ENCODE results near the gene ADAMTS14.

The ADAMTS14 gene

DNA sequence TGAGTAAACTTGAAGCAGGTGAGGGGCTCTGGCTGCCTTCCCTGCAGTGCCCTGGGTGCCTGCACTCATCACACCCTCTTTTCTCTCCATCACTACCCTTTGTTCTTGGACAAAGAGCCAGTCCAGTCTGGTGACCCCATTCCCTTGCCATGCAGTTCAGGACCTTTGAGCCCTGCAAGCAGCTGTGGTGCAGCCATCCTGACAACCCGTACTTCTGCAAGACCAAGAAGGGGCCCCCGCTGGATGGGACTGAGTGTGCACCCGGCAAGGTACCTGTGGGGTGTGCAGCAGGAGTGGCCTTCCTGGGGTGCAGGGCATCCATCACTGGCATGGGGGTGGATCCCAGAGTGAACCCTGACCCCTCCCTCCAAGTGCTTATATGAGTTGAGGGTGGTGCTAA, 64.2 kb downstream of the ADAMTS14 start:
- no peak overlapping the region for H3K4me3 ChIP-seq (replicated peaks; ENCODE audit: low read depth, low read length)
- DNase-seq (ENCODE audit: low read depth) = no peak
- TF ChIP-seq, protein P1, sequence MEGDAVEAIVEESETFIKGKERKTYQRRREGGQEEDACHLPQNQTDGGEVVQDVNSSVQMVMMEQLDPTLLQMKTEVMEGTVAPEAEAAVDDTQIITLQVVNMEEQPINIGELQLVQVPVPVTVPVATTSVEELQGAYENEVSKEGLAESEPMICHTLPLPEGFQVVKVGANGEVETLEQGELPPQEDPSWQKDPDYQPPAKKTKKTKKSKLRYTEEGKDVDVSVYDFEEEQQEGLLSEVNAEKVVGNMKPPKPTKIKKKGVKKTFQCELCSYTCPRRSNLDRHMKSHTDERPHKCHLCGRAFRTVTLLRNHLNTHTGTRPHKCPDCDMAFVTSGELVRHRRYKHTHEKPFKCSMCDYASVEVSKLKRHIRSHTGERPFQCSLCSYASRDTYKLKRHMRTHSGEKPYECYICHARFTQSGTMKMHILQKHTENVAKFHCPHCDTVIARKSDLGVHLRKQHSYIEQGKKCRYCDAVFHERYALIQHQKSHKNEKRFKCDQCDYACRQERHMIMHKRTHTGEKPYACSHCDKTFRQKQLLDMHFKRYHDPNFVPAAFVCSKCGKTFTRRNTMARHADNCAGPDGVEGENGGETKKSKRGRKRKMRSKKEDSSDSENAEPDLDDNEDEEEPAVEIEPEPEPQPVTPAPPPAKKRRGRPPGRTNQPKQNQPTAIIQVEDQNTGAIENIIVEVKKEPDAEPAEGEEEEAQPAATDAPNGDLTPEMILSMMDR (IDR thresholded peaks at IDR 0.05; ENCODE audit: low read length, missing control alignments) = no peak

DNA sequence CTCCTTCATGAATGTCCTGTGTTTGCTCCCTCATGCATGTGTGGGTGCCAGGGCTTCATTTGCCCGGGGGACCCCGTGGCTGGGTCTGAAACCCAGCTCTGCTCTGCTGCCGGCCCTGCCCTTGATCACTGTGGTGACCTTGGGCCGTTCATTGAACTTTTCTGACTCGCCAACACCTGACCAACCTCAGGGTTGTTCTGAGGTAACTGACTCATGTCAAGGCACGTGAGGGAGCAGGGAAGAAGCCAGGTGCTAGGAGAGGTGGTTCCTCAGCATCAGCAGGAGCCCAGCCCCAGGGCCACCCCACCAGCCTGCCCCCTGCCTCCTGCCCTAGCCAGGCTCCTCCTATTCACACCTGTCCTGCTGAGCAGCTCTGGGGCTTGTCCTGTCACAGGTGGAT, 64.9 kb downstream of the ADAMTS14 start:
- TF ChIP-seq, protein P1 (IDR thresholded peaks at IDR 0.05; ENCODE audit: low read length, missing control alignments) = no peak
- H3K4me3 ChIP-seq (replicated peaks; ENCODE audit: low read depth, low read length) = no peak overlapping the region
- DNase-seq (ENCODE audit: low read depth) = no peak

DNA sequence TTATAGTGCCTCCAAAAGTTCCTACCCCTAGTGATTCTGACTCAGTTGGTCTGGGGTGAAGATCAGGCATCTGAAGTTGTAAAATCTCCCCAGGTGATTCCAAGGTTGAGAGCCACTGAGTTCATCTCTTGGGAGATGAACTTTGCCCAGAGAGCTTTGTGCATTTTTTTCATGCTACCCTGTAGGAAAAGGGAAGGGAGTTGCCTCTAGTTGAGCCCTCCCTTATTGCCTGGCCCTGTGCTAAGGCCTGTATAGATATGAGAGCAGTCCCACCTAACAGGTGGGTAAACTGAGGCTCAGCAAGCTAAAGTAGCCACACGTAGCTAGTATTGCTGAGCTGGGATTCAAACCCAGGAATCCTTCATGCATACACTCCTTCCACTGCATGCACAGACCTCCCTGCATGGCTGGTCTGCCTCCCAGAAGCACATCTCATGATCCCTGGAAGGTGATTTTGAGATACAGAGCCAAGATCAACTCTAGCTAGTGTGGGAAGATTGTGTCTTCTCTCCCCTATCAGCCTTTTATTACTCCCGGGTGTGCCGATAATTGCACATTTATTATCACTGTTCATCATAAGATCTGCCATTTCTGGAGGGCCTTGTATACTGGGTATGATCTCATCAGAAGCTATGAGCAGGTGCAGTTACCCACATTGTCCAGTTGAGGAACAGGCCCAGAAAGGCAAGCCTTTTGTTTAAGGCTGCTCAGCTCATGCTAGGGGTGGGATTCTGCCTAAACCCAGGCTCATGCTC, 65.9 kb downstream of the ADAMTS14 start:
- no peak for DNase-seq (ENCODE audit: low read depth)
- no peak overlapping the region for H3K4me3 ChIP-seq (replicated peaks; ENCODE audit: low read depth, low read length)
- TF ChIP-seq, protein P1 (IDR thresholded peaks at IDR 0.05; ENCODE audit: low read length, missing control alignments) = no peak

DNA sequence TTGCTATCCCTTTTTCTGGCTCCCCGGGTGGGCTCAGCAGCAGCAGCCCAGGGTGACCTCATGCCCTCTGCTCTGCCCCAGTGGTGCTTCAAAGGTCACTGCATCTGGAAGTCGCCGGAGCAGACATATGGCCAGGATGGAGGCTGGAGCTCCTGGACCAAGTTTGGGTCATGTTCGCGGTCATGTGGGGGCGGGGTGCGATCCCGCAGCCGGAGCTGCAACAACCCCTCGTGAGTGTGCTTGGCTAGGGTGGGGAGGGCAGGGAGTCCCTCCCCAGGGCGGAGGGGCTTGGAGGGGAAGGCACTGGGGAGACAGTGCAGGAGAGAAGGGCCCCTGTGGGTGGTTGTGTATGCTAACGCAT, 66.4 kb downstream of the ADAMTS14 start:
- DNase-seq (ENCODE audit: low read depth) = no peak
- TF ChIP-seq, protein P1 (IDR thresholded peaks at IDR 0.05; ENCODE audit: low read length, missing control alignments) = no peak

DNA sequence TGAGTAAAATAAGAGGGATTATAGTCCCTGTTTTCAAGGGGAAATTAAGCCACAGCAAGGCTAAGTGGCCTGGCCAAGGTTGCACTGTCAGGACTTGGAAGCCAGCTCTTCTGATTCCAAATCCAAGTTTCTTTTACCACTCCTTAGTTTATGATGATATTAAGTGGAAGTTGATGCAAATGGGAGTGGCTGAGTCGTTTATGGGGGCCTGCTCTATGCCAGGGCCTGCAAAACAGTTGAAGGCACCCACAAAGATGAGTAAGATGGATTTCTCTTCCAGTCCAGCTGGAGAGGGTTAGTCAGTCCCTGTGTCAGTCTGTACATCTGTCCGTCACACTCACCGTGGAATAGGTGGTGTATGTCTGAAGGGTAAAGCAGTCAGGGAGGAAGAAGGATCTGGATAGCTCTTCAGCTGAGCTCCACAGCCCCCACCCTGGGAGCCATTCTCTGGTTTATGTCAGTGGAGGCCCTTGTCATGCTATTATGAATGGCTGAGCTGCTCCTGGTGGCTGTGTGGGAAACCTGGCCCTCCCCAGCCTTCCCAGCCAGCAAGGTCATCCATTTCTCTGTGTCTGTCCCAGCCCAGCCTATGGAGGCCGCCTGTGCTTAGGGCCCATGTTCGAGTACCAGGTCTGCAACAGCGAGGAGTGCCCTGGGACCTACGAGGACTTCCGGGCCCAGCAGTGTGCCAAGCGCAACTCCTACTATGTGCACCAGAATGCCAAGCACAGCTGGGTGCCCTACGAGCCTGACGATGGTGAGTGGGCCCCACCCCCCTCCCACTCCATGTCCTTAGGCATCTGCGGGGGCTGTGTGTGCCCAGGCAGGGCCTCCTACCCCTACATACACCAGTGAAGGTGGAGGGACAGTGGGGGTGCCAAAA, 68.3 kb downstream of the ADAMTS14 start:
- no peak for DNase-seq (ENCODE audit: low read depth)
- H3K4me3 ChIP-seq (replicated peaks; ENCODE audit: low read depth, low read length) = no peak overlapping the region
- TF ChIP-seq, protein P1 (IDR thresholded peaks at IDR 0.05; ENCODE audit: low read length, missing control alignments) = no peak

More for the DNA sequence above, 66.4 kb downstream of the ADAMTS14 start:
- H3K4me3 ChIP-seq (replicated peaks; ENCODE audit: low read depth, low read length) = no peak overlapping the region

DNA sequence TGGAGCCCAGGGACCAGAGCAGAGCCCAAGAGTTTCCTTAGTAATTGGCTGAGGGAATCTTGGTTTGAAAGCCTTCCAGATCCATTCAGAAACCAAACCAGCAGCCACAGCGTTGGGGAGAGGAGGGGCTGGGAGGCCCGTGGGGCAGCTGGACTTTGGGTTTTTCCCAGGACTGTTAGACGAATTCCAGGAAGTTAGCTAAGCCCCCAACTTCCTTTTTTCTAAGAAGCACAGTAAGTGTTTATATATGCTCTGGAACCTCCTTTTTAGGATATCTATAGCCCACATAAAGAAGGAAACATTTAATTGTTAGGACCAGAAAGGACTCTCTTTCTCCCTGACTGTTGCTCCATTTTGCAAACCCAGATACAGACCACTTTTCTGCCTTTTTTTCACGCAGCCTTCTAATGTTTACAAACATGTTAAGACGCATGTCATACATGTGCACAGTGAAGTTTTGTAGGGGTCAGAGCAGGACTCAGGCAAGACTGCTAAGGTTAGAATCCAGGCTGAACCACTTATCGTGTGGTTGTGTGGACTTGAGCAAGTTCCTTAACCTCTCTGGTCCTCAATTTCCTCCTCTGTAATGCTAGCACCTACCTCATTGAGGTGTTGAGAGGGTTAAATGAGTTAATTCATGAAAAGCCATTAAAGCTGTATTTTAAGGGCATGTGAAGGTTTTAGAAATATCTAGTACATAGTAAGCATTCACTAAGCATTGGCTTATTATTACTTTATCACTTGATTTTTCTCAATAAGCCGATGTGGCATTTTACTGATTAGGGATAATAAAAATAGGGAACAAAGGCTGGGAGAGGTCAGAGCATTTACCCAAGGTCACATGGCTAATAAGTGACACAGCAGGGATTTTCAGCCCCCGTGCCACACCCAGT, 70.5 kb downstream of the ADAMTS14 start:
- DNase-seq (ENCODE audit: low read depth) = peak; percentile 85
- TF ChIP-seq, protein P1 (IDR thresholded peaks at IDR 0.05; ENCODE audit: low read length, missing control alignments) = no peak

More for the DNA sequence above, 70.5 kb downstream of the ADAMTS14 start:
- H3K4me3 ChIP-seq (replicated peaks; ENCODE audit: low read depth, low read length) = no peak overlapping the region
